Astrocyte of the cerebellum (primary cell): ENCODE results near the gene PICALM.

Experiments used
- DNase-seq: peaks from one replicate; pipeline ENCODE4 v3.0.0-alpha.2; 2011; ENCODE audit warnings: low read depth
- H3K4me3 ChIP-seq: 2 replicates; pipeline ENCODE4 v1.5.1; 2011; ENCODE audit warnings: mild to moderate bottlenecking, low read depth, low read length, moderate library complexity
- CTCF ChIP-seq: IDR thresholded peaks from 2 replicates; pipeline ENCODE4 v1.5.1; 2012; ENCODE audit warnings: low read length, low read depth, moderate library complexity, mild to moderate bottlenecking; ENCODE audit errors: missing control alignments
- in situ Hi-C: cut with HindIII; loops from 2 replicates; pipeline ENCODE4 v1.10.0; 2017; ENCODE audit warnings: low sequenced_read_pairs

The PICALM gene

DNA sequence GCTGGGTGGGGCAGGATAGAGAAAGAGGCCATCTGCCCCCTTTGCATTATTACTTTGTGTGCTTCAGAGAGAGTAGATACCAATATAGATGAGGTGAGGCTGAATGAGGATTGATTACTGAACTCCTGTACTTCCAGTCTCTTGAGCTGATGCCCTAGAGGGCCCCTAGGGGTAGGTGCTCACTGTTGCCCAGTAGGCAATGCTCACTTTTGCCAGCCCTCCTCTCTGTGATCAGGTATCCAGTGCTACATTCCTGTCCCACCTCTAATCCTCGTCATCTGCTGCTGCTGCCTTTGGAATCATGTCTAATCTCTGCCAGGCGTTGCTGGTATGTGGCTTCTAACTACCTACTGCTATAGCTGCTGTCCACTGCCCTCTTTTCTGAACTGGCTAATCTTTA is 156.5 kb downstream of the PICALM start:
- in situ Hi-C loops: no loop called here
- no peak overlapping the region for H3K4me3 ChIP-seq
- no peak for DNase-seq
- TF ChIP-seq CTCF: no peak
